NCI-H128 (cell line): ENCODE results near the gene C1orf87.

Experiments used
- DNase-seq: peaks from one replicate; lab custom pipeline; 2025; ENCODE audit not compliant: unreplicated experiment; lab: John Stamatoyannopoulos, UW

C1orf87 gene, protein sequence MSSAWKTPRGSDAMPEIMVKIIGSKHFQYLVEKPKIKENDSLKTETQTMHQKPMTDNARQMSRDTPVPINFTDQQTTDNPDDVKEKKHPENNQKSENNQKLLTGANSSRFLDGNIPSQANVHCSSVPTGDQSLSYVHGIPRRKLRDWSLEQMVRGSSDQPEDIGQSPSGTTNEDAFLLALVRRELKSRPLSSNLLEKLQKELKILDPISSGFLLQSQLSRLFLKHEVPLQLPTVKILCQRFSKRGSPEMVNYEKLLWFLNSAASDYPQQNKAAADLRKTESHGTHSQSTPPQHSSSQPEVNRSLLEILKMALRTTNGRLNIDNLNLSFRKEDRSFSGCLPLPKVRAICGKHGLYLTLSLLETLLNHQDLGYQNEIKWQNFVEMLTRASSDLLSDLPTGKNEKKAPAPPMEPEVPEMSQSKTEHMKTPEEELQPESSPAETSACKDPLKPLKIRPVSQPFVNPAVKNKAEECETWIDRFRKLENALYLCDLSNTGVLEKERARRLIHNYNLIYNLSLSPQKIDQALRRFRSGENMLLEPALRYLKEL

DNA sequence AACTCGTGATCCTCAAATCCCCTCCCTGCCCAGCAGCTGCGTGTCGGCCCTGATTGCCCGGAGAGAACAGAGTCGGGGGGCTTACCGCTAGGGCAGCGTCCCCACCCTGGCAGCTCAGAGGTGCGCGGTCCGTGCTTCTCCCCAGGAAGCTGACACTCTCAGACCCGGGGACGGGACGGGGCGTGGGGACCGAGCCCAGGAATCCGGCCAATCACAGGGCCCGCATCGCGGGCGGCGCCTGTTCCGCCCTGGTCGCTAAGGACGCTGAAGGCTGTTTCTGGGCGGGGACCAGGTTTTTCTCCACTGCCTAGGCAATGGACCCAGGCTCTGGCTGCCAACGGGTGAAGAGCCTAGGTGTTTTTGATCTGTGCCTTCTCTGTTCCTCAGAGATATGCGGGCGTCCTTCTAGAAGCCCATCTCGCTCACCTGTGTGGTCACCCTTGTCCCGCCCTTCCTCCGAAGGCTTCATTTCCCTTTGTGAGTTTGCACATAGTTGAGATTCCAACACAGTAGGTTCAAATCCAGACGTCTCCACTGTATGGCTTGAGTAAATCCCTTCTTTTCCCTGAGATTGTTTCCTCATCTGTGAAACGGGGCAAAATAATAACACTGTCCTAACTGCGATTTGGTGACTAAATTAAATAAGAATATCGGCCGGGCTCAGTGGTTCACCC lies at the start of gene C1orf87:
C1orf87 (minus strand) TSS at position 166 of the 674 bp plus-strand sequence. CDS start 1,127 bp downstream, outside the sequence.
- no peak for DNase-seq

- DNase-seq, result no peak
These were observed 44.5 kb upstream of the C1orf87 start for GRCh38 chr1:60118085-60118484.

DNA sequence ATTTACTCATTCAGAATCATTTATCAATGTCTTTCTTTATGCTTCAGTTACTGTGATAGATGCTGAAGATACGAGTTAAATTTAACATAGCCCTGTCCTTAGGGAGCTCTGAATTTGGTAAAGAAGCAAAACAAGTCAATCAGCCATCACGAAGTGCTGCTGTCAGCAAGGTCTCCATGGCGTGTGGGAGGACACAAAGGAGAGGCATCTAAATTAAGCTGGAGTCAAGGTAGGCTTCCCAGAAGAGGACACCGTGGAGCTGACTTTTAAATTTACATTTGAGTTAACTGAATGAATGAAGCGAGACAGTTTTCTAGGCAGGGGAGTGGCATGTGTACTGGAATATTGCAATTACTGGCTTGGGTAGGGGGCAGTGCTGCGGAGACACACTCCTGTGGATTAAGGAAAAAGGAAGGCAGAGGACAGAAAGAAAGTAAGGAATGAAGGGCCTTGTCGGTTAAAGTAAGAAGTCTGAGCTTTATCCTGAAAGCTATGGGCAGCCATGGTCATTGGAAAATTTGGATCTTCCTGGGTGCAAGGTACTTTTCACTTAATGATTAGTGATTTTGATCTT lies 41.3 kb upstream of the C1orf87 start:
- no peak for DNase-seq

GRCh38 chr1:60113596-60113995 lies 40.0 kb upstream of the C1orf87 start:
- no peak for DNase-seq

DNA sequence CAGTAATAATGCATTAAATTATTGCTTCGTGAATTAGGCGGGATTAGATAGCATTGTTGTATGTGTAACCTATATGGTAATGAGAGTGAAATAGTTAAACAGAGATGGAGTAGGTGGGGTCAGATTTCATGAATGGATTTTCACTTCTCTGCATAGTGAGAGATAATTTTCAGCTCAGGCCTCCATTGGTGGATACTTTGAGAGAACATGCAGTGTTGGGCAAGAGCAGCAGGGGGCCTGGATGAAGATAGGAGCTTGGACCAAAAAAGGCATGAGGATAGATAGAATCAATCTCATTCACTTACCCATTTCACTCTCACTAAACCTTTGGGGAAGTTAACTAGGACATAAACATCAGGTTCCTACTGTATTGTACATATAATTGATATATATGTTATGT lies 39.5 kb upstream of the C1orf87 start:
- no peak for DNase-seq

- DNase-seq, result no peak
These were observed 38.1 kb upstream of the C1orf87 start for GRCh38 chr1:60111716-60112115.

DNA sequence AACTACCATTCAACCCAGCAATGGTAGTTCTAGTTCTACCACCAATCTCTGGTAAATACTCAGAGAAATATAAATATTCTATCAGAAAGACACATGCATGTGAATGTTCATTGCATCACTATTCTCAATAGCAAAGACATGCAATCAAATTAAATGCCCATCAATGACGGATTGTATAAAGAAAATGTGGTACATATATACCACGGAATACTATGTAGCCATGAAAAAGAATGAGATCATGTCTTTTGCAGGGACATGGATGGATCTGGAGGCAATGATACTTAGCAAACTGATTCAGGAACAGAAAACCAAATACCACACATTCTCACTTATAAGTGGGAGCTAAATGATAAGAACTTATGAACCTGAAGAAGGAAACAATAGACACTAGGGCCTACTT lies 37.5 kb upstream of the C1orf87 start:
- DNase-seq, result no peak

- DNase-seq, result peak; percentile 59
These were observed 34.6 kb upstream of the C1orf87 start for GRCh38 chr1:60108196-60108595.

GRCh38 chr1:60103186-60103585 lies 29.6 kb upstream of the C1orf87 start:
- DNase-seq, result no peak

- peak; percentile 13 for DNase-seq
These were observed 28.9 kb upstream of the C1orf87 start for GRCh38 chr1:60102267-60103061.

GRCh38 chr1:60101516-60101915 lies 27.9 kb upstream of the C1orf87 start:
- no peak for DNase-seq

- no peak for DNase-seq
These were observed 17.7 kb upstream of the C1orf87 start for GRCh38 chr1:60091195-60091715.

GRCh38 chr1:60090655-60091054 lies 17.1 kb upstream of the C1orf87 start:
- DNase-seq, result no peak

- DNase-seq, result no peak
These were observed 15.1 kb upstream of the C1orf87 start for GRCh38 chr1:60088620-60089155.

- DNase-seq, result no peak
These were observed 14.1 kb upstream of the C1orf87 start for GRCh38 chr1:60087681-60088080.

DNA sequence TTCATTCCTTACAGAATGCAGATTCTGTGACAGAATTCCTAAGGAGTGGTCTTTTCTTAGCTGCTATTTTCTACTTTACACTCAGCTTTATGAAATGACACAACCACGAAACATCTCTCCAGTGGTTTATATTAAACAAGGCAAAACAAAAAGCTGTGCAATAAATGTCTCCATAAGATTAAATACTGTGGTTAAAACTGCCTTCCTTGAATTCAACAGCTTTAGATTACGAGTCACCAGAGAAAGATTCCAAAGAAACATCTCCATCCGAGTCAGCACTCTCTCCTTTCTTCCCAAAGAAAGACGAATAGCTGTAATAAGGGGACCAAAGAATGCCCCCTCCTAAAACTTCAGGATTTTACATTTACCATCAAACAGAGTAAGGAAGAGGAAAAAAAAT lies 4.6 kb upstream of the C1orf87 start:
- no peak for DNase-seq

- DNase-seq, result no peak
These were observed 2.3 kb downstream of the C1orf87 start for GRCh38 chr1:60071296-60071695.

GRCh38 chr1:60069691-60070090 lies 3.9 kb downstream of the C1orf87 start:
- DNase-seq, result no peak

DNA sequence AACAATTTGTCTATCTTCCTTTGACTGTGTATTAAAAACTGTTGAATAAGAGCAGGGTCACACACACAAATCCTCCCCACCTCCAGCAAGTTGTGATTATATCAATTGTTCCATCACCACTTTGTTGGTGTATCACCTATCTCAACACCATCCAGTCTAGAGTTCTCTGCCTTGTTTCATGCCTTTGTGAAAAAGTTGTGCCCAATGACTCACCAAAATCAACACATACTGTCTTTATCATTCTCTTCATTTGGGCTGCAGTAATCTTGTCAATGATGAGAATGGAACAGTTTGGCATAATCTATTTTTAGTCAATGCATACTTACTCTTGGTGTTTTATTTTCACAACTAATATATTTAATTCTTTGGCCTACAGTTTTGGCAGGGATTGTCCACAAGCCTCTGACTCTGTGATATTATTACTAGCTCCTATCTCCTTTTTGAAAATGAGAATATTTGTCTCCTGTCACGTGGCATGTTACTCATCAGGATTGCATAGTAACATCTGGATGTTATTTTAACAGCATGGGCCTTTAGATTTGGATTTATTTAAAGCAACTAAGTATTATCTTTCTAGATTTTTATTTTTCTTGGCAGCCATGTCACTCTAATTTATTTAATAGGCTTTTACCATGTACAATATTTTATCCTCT lies 5.1 kb downstream of the C1orf87 start:
- DNase-seq, result no peak

GRCh38 chr1:60066001-60066400 lies 7.6 kb downstream of the C1orf87 start:
- DNase-seq, result no peak
